ENCODE measurements around the gene NSUN5. TPM values are rescaled to one million over a fixed set of nuclear protein-coding genes. Genes with fewer than 3 reads are reported as not detected.

The NSUN5 gene
- total RNA-seq, 1 donor from 2014 or later: 36.8 TPM

GRCh38 chr7:73352784-73353183, 44.2 kb upstream of the NSUN5 start:
- no peak overlapping the region for H3K27ac Mint-ChIP-seq
- no peaks in the 10 kb centered on the region for H3K36me3 Mint-ChIP-seq (ENCODE audit: insufficient read depth)
- H3K4me3 Mint-ChIP-seq (ENCODE audit: low read depth): no peak overlapping the region
- peaks cover 4% of the 10 kb centered on the region for H3K4me1 Mint-ChIP-seq (ENCODE audit: low read depth)
- TF ChIP-seq CTCF (IDR thresholded peaks at IDR 0.05; ENCODE audit: unreplicated experiment): no peak
- peaks cover 3% of the 10 kb centered on the region for H3K9me3 Mint-ChIP-seq (ENCODE audit: low read depth)
- DNase-seq (ENCODE audit: low spot score, unreplicated experiment): no peak
- no peaks in the 10 kb centered on the region for H3K27me3 Mint-ChIP-seq

- no peak for TF ChIP-seq CTCF (IDR thresholded peaks at IDR 0.05; ENCODE audit: unreplicated experiment)
- Mint-ChIP-seq H3K4me3 (ENCODE audit: low read depth) (no peak overlapping the region), H3K27ac (no peak overlapping the region), H3K9me3 (ENCODE audit: low read depth) (peaks cover 3% of the 10 kb centered on the region), H3K4me1 (ENCODE audit: low read depth) (peaks cover 4% of the 10 kb centered on the region), H3K27me3 (no peaks in the 10 kb centered on the region), H3K36me3 (ENCODE audit: insufficient read depth) (no peaks in the 10 kb centered on the region)
- DNase-seq (ENCODE audit: low spot score, unreplicated experiment): no peak
These were observed 43.0 kb upstream of the NSUN5 start for GRCh38 chr7:73351447-73352167.

- H3K27me3 Mint-ChIP-seq: no peaks in the 10 kb centered on the region
- no peak for DNase-seq (ENCODE audit: low spot score, unreplicated experiment)
- no peak for TF ChIP-seq CTCF (IDR thresholded peaks at IDR 0.05; ENCODE audit: unreplicated experiment)
- peaks cover 7% of the 10 kb centered on the region for H3K4me1 Mint-ChIP-seq (ENCODE audit: low read depth)
- peaks cover 3% of the 10 kb centered on the region for H3K9me3 Mint-ChIP-seq (ENCODE audit: low read depth)
- no peaks in the 10 kb centered on the region for H3K36me3 Mint-ChIP-seq (ENCODE audit: insufficient read depth)
- H3K4me3 Mint-ChIP-seq (ENCODE audit: low read depth): no peak overlapping the region
- no peak overlapping the region for H3K27ac Mint-ChIP-seq
These were observed 41.9 kb upstream of the NSUN5 start for GRCh38 chr7:73350306-73351068.

GRCh38 chr7:73349763-73350162, 41.1 kb upstream of the NSUN5 start:
- H3K9me3 Mint-ChIP-seq (ENCODE audit: low read depth): peaks cover 3% of the 10 kb centered on the region
- no peaks in the 10 kb centered on the region for H3K36me3 Mint-ChIP-seq (ENCODE audit: insufficient read depth)
- H3K27ac Mint-ChIP-seq: no peak overlapping the region
- H3K27me3 Mint-ChIP-seq: no peaks in the 10 kb centered on the region
- peaks cover 9% of the 10 kb centered on the region for H3K4me1 Mint-ChIP-seq (ENCODE audit: low read depth)
- no peak for TF ChIP-seq CTCF (IDR thresholded peaks at IDR 0.05; ENCODE audit: unreplicated experiment)
- no peak overlapping the region for H3K4me3 Mint-ChIP-seq (ENCODE audit: low read depth)
- no peak for DNase-seq (ENCODE audit: low spot score, unreplicated experiment)

GRCh38 chr7:73345951-73346350, 37.3 kb upstream of the NSUN5 start:
- Mint-ChIP-seq H3K4me1 (ENCODE audit: low read depth) (peaks cover 33% of the 10 kb centered on the region), H3K4me3 (ENCODE audit: low read depth) (no peak overlapping the region), H3K9me3 (ENCODE audit: low read depth) (no peaks in the 10 kb centered on the region), H3K36me3 (ENCODE audit: insufficient read depth) (no peaks in the 10 kb centered on the region), H3K27me3 (no peaks in the 10 kb centered on the region), H3K27ac (no peak overlapping the region)
- no peak for DNase-seq (ENCODE audit: low spot score, unreplicated experiment)
- no peak for TF ChIP-seq CTCF (IDR thresholded peaks at IDR 0.05; ENCODE audit: unreplicated experiment)

Measured in progenitor cell of endocrine pancreas (in vitro differentiated cells).